ENCODE data around the gene ARL6IP5.

The ARL6IP5 gene

GRCh38 chr3:69103123-69103522 lies 18.4 kb downstream of the ARL6IP5 start:
- TF ChIP-seq CTCF (IDR thresholded peaks at IDR 0.05; ENCODE audit: borderline replicate concordance, control extremely low read depth, extremely low read depth, insufficient read depth, missing control alignments): no peak
- no peak for DNase-seq (ENCODE audit: low spot score)
- in situ Hi-C loops (cut with MboI; ENCODE audit: low sequenced_read_pairs, unreplicated experiment): no loop called here

DNA sequence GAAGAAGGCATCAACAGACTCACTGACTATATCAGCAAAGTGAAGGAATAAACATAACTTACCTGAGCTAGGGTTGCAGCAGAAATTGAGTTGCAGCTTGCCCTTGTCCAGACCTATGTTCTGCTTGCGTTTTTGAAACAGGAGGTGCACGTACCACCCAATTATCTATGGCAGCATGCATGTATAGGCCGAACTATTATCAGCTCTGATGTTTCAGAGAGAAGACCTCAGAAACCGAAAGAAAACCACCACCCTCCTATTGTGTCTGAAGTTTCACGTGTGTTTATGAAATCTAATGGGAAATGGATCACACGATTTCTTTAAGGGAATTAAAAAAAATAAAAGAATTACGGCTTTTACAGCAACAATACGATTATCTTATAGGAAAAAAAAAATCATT lies 19.8 kb downstream of the ARL6IP5 start:
- DNase-seq (ENCODE audit: low spot score): no peak
- in situ Hi-C loops (cut with MboI; ENCODE audit: low sequenced_read_pairs, unreplicated experiment): no loop called here
- no peak for TF ChIP-seq CTCF (IDR thresholded peaks at IDR 0.05; ENCODE audit: borderline replicate concordance, control extremely low read depth, extremely low read depth, insufficient read depth, missing control alignments)

DNA sequence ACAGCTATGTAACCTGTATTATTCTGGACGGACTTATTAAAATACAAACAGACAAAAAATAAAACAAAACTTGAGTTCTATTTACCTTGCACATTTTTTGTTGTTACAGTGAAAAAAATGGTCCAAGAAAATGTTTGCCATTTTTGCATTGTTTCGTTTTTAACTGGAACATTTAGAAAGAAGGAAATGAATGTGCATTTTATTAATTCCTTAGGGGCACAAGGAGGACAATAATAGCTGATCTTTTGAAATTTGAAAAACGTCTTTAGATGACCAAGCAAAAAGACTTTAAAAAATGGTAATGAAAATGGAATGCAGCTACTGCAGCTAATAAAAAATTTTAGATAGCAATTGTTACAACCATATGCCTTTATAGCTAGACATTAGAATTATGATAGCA lies 20.6 kb downstream of the ARL6IP5 start:
- in situ Hi-C loops (cut with MboI; ENCODE audit: low sequenced_read_pairs, unreplicated experiment): no loop called here
- TF ChIP-seq CTCF (IDR thresholded peaks at IDR 0.05; ENCODE audit: borderline replicate concordance, control extremely low read depth, extremely low read depth, insufficient read depth, missing control alignments): no peak
- no peak for DNase-seq (ENCODE audit: low spot score)

DNA sequence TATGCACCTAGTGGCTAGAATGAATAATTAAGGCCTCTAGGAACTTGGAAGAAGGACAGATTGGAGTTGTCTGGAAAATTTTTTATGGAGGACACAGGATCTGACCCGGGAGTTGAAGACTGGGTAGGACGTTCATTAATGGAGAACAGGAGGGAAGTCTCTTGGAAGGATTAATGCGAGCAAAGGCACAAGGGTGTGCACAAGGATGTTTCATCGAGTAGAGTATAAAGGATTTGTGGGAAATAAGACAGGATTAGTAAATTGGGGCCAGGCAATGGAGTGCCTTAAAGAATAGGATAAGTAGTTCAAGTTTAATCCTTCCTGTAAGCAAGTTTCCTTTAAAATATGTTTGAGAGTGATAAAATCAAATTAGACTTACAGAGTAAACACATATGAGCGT lies 23.1 kb downstream of the ARL6IP5 start:
- no peak for TF ChIP-seq CTCF (IDR thresholded peaks at IDR 0.05; ENCODE audit: borderline replicate concordance, control extremely low read depth, extremely low read depth, insufficient read depth, missing control alignments)
- in situ Hi-C loops (cut with MboI; ENCODE audit: low sequenced_read_pairs, unreplicated experiment): no loop called here
- no peak for DNase-seq (ENCODE audit: low spot score)

DNA sequence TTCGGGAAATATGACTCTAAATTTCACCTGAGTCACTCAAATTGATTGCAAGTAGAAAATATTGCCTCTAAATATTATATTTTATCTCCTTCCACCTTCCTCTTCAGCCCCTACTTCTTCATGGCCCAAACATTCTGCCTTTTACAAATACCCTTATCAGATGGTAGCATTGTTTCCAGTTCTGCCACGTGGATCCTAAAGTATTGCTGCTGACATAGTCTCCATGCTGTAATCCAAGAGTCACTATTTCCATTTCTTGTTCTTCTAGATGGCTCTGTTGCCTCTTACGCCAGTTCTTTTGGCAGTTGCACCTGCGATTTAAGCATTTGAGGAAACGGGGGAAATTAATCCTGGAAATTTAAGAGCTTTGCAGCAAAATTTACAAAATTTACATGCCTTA lies 24.1 kb downstream of the ARL6IP5 start:
- no peak for TF ChIP-seq CTCF (IDR thresholded peaks at IDR 0.05; ENCODE audit: borderline replicate concordance, control extremely low read depth, extremely low read depth, insufficient read depth, missing control alignments)
- in situ Hi-C loops (cut with MboI; ENCODE audit: low sequenced_read_pairs, unreplicated experiment): no loop called here

DNA sequence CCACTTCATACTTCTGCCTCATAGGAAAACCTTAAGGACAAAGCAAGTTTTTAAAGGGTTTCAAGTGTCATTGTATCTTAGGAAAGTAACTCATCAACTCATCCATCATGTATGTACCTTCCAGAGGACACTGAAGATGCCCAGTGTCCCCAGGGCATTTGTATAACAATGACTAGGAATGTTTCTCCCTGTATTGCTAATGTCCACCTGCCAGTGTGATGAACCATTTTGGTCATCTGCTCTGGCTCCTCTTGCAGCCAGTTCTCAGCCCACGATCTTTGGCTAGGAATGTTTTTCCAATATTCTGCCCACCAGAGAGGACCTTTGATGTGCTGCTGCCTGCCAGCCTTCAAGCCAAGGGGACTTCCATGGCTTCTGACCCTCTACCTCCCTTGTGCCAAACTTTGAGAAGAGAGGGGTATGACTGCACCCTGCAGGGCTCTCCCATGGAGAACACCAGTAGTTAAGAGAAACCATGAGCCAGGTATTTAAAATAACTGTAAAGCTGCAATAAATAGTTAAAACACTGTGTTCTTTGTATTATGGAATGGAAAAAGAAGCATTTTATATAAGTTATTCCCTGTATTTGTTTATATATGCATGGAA lies 26.3 kb downstream of the ARL6IP5 start:
- TF ChIP-seq CTCF (IDR thresholded peaks at IDR 0.05; ENCODE audit: borderline replicate concordance, control extremely low read depth, extremely low read depth, insufficient read depth, missing control alignments): no peak
- in situ Hi-C loops (cut with MboI; ENCODE audit: low sequenced_read_pairs, unreplicated experiment): no loop called here
- no peak for DNase-seq (ENCODE audit: low spot score)

More for the DNA sequence above, 24.1 kb downstream of the ARL6IP5 start:
- no peak for DNase-seq (ENCODE audit: low spot score)
